GM20000 (cell line): Measurements from ENCODE around the gene WTAP.

Source experiments
- DNase-seq: peaks from one replicate; pipeline ENCODE4 v3.0.0; 2012; ENCODE audit warnings: low spot score
- TF ChIP-seq, protein P1 (sequence below): IDR thresholded peaks from 2 replicates; pipeline ENCODE4 v1.5.1; 2012; ENCODE audit warnings: mild to moderate bottlenecking, control low read depth; ENCODE audit errors: extremely low read depth, missing control alignments

Gene WTAP

DNA sequence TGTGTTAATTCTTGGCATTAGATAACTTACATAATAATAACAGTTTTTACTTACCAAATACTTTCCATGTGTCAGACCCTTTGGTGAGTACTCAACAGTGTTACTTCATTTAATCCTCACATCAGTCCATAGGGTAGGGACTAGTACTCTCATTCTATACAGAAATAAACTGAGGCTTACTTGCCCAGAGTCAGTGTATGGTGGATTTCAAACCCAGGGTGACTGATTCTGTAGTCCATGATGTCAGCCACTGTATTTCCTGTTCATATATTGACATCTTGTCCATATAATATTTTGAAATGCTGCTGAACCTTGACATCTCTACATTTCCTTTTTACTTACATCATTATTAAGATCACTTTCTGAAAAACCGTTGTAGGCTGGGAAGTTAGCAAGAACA lies 70.2 kb downstream of the WTAP start:
- no peak for DNase-seq
- TF ChIP-seq, protein P1, sequence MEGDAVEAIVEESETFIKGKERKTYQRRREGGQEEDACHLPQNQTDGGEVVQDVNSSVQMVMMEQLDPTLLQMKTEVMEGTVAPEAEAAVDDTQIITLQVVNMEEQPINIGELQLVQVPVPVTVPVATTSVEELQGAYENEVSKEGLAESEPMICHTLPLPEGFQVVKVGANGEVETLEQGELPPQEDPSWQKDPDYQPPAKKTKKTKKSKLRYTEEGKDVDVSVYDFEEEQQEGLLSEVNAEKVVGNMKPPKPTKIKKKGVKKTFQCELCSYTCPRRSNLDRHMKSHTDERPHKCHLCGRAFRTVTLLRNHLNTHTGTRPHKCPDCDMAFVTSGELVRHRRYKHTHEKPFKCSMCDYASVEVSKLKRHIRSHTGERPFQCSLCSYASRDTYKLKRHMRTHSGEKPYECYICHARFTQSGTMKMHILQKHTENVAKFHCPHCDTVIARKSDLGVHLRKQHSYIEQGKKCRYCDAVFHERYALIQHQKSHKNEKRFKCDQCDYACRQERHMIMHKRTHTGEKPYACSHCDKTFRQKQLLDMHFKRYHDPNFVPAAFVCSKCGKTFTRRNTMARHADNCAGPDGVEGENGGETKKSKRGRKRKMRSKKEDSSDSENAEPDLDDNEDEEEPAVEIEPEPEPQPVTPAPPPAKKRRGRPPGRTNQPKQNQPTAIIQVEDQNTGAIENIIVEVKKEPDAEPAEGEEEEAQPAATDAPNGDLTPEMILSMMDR: no peak

DNA sequence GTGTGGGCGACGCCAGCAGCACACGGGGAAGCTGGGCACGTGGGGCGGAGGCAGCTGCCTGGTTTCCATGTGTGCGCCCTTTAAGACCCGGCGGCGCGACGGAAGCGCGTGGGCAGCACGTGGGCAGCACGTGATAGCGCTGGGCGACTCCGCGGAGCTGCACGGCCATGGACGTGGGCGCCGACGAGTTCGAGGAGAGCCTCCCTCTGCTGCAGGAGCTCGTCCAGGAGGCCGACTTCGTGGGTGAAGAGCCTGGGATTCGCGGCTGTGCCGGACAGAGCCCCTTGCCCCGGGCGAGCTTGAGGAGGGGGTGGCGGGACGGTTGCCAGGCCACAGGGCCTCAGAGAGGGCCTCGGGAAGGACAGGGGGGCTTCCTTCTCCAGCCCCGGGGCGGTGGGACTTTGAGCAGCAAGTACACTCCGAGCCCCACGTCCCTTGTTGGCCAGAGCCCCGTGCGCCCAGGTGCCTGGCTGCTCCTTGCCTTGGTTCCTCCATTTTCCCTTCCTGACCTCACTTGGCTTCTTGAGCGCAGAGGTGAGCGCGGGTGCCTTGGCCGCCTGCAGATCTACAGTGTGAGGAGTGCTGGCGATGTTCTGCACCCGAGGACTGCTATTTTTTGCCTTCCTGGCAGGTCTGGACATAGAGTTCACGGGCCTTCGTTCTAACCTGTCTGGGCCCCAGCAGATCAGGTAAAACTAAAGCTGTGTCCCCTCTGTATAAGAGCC lies 73.0 kb downstream of the WTAP start, which contains the start of gene PNLDC1:
Gene PNLDC1, plus strand, starts transcription at position 136 of the 725 bp plus-strand sequence. Its CDS starts 32 bp downstream, at position 168.
- TF ChIP-seq, protein P1: no peak
- DNase-seq: no peak

DNA sequence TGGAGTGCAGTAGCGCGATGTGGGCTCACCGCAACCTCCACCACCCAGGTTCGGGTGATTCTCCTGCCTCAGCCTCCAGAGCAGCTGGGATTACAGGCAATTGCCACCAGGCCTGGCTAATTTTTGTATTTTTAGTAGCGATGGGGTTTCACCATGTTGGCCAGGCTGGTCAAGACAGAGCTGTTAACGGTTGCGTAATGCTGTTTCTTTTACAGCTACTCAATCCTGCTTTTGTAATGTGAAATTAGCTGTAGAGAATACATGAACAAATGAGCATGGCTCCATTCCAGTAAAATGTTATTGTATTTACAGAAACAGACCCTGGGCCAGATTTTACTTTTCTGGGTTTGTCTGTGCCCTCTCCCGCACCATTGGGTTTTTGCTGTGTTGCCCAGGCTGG lies 74.6 kb downstream of the WTAP start:
- TF ChIP-seq, protein P1: no peak
- no peak for DNase-seq

DNA sequence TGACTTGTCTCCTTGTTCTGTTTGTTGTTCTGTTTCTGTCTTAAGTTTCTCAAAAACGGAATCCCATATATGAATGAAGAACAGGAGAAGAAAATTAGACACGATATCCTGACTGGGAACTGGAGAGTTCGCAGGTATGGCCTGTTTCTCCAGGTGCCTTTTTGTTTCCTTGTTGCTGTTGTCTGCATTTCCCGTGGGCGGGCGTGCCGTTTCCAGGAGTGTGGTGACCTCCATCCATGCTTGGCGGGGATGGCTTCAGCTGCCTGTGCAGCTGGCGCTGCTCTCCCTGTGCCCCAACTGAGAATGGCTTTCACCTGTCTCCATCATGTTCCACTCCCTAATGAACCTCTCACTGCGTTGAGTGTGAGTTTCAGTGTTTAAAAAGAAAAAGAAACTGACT lies 77.2 kb downstream of the WTAP start:
- TF ChIP-seq, protein P1: no peak
- no peak for DNase-seq

DNA sequence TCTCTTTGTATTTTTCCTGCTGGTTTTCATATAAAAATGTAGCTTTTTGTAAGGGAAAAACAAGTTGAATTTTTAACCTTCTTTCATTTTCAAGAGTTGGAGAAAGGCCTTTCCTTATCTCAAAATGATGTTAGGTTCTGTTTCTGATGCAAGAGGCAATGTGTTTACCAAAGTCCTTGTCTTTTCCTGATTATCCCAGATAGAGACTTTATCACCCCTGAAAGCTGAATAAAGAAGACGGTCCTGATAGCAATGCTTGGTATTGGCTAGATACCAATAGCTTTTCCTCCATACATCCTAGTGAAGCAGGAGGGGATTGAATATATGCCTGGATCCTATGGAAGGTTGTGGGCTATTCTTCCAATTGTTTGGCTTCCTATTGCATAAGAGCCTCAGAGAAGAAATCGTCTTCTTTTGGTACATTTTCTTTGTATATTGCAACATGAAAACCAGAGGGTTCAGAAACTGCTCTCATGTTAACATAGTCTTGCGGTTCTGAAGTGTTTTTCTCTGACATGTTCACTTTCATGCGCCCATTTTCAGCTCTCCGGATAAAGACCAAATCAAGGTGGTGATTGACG lies 78.2 kb downstream of the WTAP start:
- DNase-seq: no peak
- TF ChIP-seq, protein P1: no peak
